Tibial nerve (tissue), 4 donors: ENCODE measurements around the gene AUH. TPM values are rescaled to one million over a fixed set of nuclear protein-coding genes. Genes with fewer than 3 reads are reported as not detected.

Experiments
- DNase-seq, 2 donors: peaks; one replicate each; pipeline ENCODE4 v3.0.0-alpha.2; 2019; ENCODE audit warnings: low spot score in 2 of 2
- H3K27ac ChIP-seq, 4 donors: fragments of 200-600 bp; sonication (generic) in 3 of 4; one replicate each; pipeline ENCODE4 v1.5.1; 2017 to 2019; ENCODE audit warnings: mild to moderate bottlenecking in 1 of 4
- H3K27me3 ChIP-seq, 2 donors: fragments of 200-600 bp; sonication (generic) in 1 of 2; one replicate each; pipeline versions ENCODE4 v1.5.1 to v1.6.0; 2017 to 2019
- H3K36me3 ChIP-seq, 3 donors: fragments of 200-600 bp; sonication (generic); one replicate each; pipeline ENCODE4 v1.5.1; 2018 to 2019
- H3K4me1 ChIP-seq, 4 donors: fragments of 200-600 bp; sonication (generic) in 3 of 4; one replicate each; pipeline ENCODE4 v1.5.1; 2017 to 2019
- H3K4me3 ChIP-seq, 4 donors: fragments of 200-600 bp; sonication (generic) in 3 of 4; one replicate each; pipeline ENCODE4 v1.5.1; 2017 to 2019; ENCODE audit warnings: mild to moderate bottlenecking in 1 of 4, moderate library complexity in 1 of 4
- H3K9me3 ChIP-seq, 4 donors: fragments of 200-600 bp; sonication (generic) in 3 of 4; one replicate each; pipeline ENCODE4 v1.5.1; 2017 to 2019
- CTCF ChIP-seq, 5 experiments: fragments of 200-600 bp in 3 of 5; fragments of 450-650 bp in 2 of 5; sonication (generic) in 3 of 5; IDR thresholded peaks; one replicate each; pipeline ENCODE4 v1.5.1; 2016 to 2019; ENCODE audit warnings: antibody characterized with exemption in 5 of 5, mild to moderate bottlenecking in 3 of 5, moderate library complexity in 2 of 5
- EP300 ChIP-seq, 2 donors: sonication (generic); formaldehyde crosslinking; IDR thresholded peaks; one replicate each; pipeline ENCODE4 v1.6.1; 2017; ENCODE audit warnings: antibody characterized with exemption in 2 of 2, mild to moderate bottlenecking in 1 of 2
- POLR2A ChIP-seq, 2 donors: fragments of 450-650 bp; IDR thresholded peaks; one replicate each; pipeline ENCODE4 v1.6.1; 2017; ENCODE audit warnings: antibody characterized with exemption in 2 of 2, mild to moderate bottlenecking in 2 of 2, moderate library complexity in 2 of 2
- WGBS, 2 donors: methylation state at CpG; one replicate each; pipeline ENCODE4 v1.1.5; 2018; 5-methylcytosine and 5-hydroxymethylcytosine counted together
- total RNA-seq, 4 donors: library from RNA; depleted of rRNA; stranded (reverse); fragments of >200 nt; gene quantifications; one replicate each; pipeline ENCODE4 v1.1.0, GENCODE V29; 2016

AUH gene
- total RNA-seq, 4 donors from 2014 or later = 40.5 to 70.1 (median 44.9) TPM

GRCh38 chr9:91276513-91276912 lies 85.2 kb downstream of the AUH start:
- no peaks in the 10 kb centered on the region for H3K9me3 ChIP-seq
- WGBS, 2 donors = 81 to 86% methylated on average over 3 of the region's 3 CpGs

GRCh38 chr9:91275655-91276054 lies 86.1 kb downstream of the AUH start:
- H3K9me3 ChIP-seq = no peaks in the 10 kb centered on the region
- H3K27ac ChIP-seq = no peak overlapping the region
- DNase-seq = no peak
- no peaks in the 10 kb centered on the region for H3K36me3 ChIP-seq
- peaks cover 0 to 13% (median 0%) of the 10 kb centered on the region in 4 donors for H3K4me1 ChIP-seq
- H3K27me3 ChIP-seq = no peaks in the 10 kb centered on the region
- WGBS, 2 donors = 86 to 96% methylated on average over 1 of the region's 1 CpG
- TF ChIP-seq CTCF (IDR thresholded peaks at IDR 0.05) = no peak
- no peak for TF ChIP-seq POLR2A (IDR thresholded peaks at IDR 0.05)
- TF ChIP-seq EP300 (IDR thresholded peaks at IDR 0.05) = no peak
- no peak overlapping the region for H3K4me3 ChIP-seq

More at GRCh38 chr9:91276513-91276912, 85.2 kb downstream of the AUH start:
- Histone ChIP-seq H3K27me3 (no peaks in the 10 kb centered on the region), H3K4me3 (no peak overlapping the region), H3K27ac (no peak overlapping the region), H3K36me3 (no peaks in the 10 kb centered on the region), H3K4me1 (peaks cover 0 to 13% (median 0%) of the 10 kb centered on the region in 4 donors)
- DNase-seq = no peak
- no peak for TF ChIP-seq POLR2A (IDR thresholded peaks at IDR 0.05)
- TF ChIP-seq CTCF (IDR thresholded peaks at IDR 0.05) = no peak
- no peak for TF ChIP-seq EP300 (IDR thresholded peaks at IDR 0.05)

- 88 to 96% methylated on average over 2 of the region's 2 CpGs for WGBS, 2 donors
- no peak overlapping the region for H3K4me3 ChIP-seq
- DNase-seq = no peak
- no peaks in the 10 kb centered on the region for H3K9me3 ChIP-seq
- H3K36me3 ChIP-seq = no peaks in the 10 kb centered on the region
- no peak overlapping the region for H3K27ac ChIP-seq
- H3K4me1 ChIP-seq = peaks cover 0 to 13% (median 0%) of the 10 kb centered on the region in 4 donors
- H3K27me3 ChIP-seq = no peaks in the 10 kb centered on the region
- no peak for TF ChIP-seq CTCF (IDR thresholded peaks at IDR 0.05)
- TF ChIP-seq POLR2A (IDR thresholded peaks at IDR 0.05) = no peak
- no peak for TF ChIP-seq EP300 (IDR thresholded peaks at IDR 0.05)
Measured at GRCh38 chr9:91274949-91275492, 86.7 kb downstream of the AUH start.

- no peaks in the 10 kb centered on the region for H3K9me3 ChIP-seq
- H3K27ac ChIP-seq = no peak overlapping the region
- no peaks in the 10 kb centered on the region for H3K27me3 ChIP-seq
- DNase-seq = no peak
- 75 to 80% methylated on average over 2 of the region's 2 CpGs for WGBS, 2 donors
- TF ChIP-seq CTCF (IDR thresholded peaks at IDR 0.05) = no peak
- no peak for TF ChIP-seq EP300 (IDR thresholded peaks at IDR 0.05)
- TF ChIP-seq POLR2A (IDR thresholded peaks at IDR 0.05) = no peak
- H3K4me1 ChIP-seq = peaks cover 0 to 13% (median 0%) of the 10 kb centered on the region in 4 donors
- no peaks in the 10 kb centered on the region for H3K36me3 ChIP-seq
- no peak overlapping the region for H3K4me3 ChIP-seq
Measured at GRCh38 chr9:91273853-91274552, 87.7 kb downstream of the AUH start.

- WGBS, 2 donors = 75 to 83% methylated on average over 2 of the region's 2 CpGs
- no peak for DNase-seq
- H3K36me3 ChIP-seq = no peaks in the 10 kb centered on the region
- H3K9me3 ChIP-seq = no peaks in the 10 kb centered on the region
- no peaks in the 10 kb centered on the region for H3K27me3 ChIP-seq
- TF ChIP-seq POLR2A (IDR thresholded peaks at IDR 0.05) (no peak), EP300 (IDR thresholded peaks at IDR 0.05) (no peak), CTCF (IDR thresholded peaks at IDR 0.05) (no peak)
- no peak overlapping the region for H3K4me3 ChIP-seq
- no peak overlapping the region for H3K27ac ChIP-seq
- H3K4me1 ChIP-seq = peaks cover 0 to 13% (median 0%) of the 10 kb centered on the region in 4 donors
Measured at GRCh38 chr9:91271156-91271555, 90.6 kb downstream of the AUH start.
